A673 (cell line): ENCODE measurements around the gene CCDC171. TPM values are rescaled to one million over a fixed set of nuclear protein-coding genes. Genes with fewer than 3 reads are reported as not detected.
"Not testable (repeated sequence)": the region's sequence is repeated elsewhere in the genome, so short reads cannot be mapped to it uniquely, and the experiment has no call there.

ENCODE experiments used
- BruUV-seq: library from RNA; stranded (reverse); fragments of 400-500 nt; replicated peaks from 2 replicates; lab custom pipeline; 2021; lab: Mats Ljungman, UMichigan
- CTCF ChIA-PET: fragments of 300-600 bp; sonication (Branson Sonifier 250); formaldehyde crosslinking; loops from one replicate; lab custom pipeline; 2022; ENCODE audit warnings: antibody characterized with exemption; lab: Charles Lee
- POLR2A ChIA-PET: fragments of 300-600 bp; sonication (Branson Sonifier 250); formaldehyde crosslinking; loops from one replicate; lab custom pipeline; 2022; ENCODE audit warnings: antibody characterized with exemption; ENCODE audit not compliant: low non-redundant PET; lab: Charles Lee
- DNase-seq: peaks from one replicate; pipeline ENCODE4 v3.0.0-alpha.2; 2015; ENCODE audit warnings: low spot score
- H3K27ac ChIP-seq: fragments of 200-600 bp; sonication (generic); 2 replicates; pipeline ENCODE4 v1.5.1; 2016; ENCODE audit warnings: mixed run types, low read depth, mild to moderate bottlenecking, mixed read lengths, antibody characterized with exemption, low read length; ENCODE audit not compliant: poor library complexity, severe bottlenecking
- H3K27me3 ChIP-seq: fragments of 200-600 bp; sonication (generic); replicated peaks from 2 replicates; pipeline ENCODE4 v1.6.1; 2017; ENCODE audit warnings: mixed run types, low read depth, mild to moderate bottlenecking, mixed read lengths, antibody characterized with exemption, low read length; ENCODE audit not compliant: insufficient read depth, poor library complexity
- H3K36me3 ChIP-seq: fragments of 200-600 bp; sonication (generic); 2 replicates; pipeline ENCODE4 v1.6.1; 2016; ENCODE audit warnings: mixed run types, mild to moderate bottlenecking, mixed read lengths, antibody characterized with exemption, low read length; ENCODE audit not compliant: insufficient read depth, poor library complexity, severe bottlenecking
- H3K4me1 ChIP-seq: fragments of 200-600 bp; sonication (generic); 2 replicates; pipeline ENCODE4 v1.6.1; 2017; ENCODE audit warnings: mixed run types, mild to moderate bottlenecking, mixed read lengths, antibody characterized with exemption, low read length; ENCODE audit not compliant: insufficient read depth, poor library complexity, severe bottlenecking
- H3K4me3 ChIP-seq: fragments of 200-600 bp; sonication (generic); 2 replicates; pipeline ENCODE4 v1.5.1; 2016; ENCODE audit warnings: low read depth, mixed run types, mild to moderate bottlenecking, mixed read lengths, low read length; ENCODE audit not compliant: poor library complexity, severe bottlenecking
- H3K9me3 ChIP-seq: fragments of 200-600 bp; sonication (generic); 2 replicates; pipeline ENCODE4 v1.6.1; 2016; ENCODE audit warnings: mixed run types, low read depth, mild to moderate bottlenecking, mixed read lengths, antibody characterized with exemption, low read length; ENCODE audit not compliant: poor library complexity, severe bottlenecking
- CTCF ChIP-seq: fragments of 300-800, 200-600 bp; sonication (generic); conservative IDR thresholded peaks from 2 replicates; pipeline ENCODE4 v1.5.1; 2017; ENCODE audit warnings: low read depth, mild to moderate bottlenecking, antibody characterized with exemption, low read length, moderate library complexity, mixed read lengths
- EZH2 ChIP-seq: fragments of 200-600 bp; sonication (generic); IDR thresholded peaks from 2 replicates; pipeline ENCODE4 v1.6.1; 2017; ENCODE audit warnings: borderline replicate concordance, low read depth, mild to moderate bottlenecking, mixed read lengths, antibody characterized with exemption, low read length; ENCODE audit not compliant: poor library complexity, severe bottlenecking
- intact Hi-C: fragments of 100-400 bp; cut with micrococcal nuclease; formaldehyde crosslinking; loops from one replicate; pipeline ENCODE4 v1.10.0; 2022; ENCODE audit not compliant: unreplicated experiment
- total RNA-seq: library from RNA; stranded (reverse); gene quantifications from 2 replicates; pipeline ENCODE4 v1.2.3, GENCODE V29; 2021

Gene CCDC171
- total RNA-seq, 1 experiment from 2014 or later: 72.5 TPM

GRCh38 chr9:15785584-15785983 lies 232.7 kb downstream of the CCDC171 start:
- CTCF ChIA-PET: no interaction called here
- POLR2A ChIA-PET: no interaction called here
- TF ChIP-seq CTCF: no peak
- no peak for TF ChIP-seq EZH2

GRCh38 chr9:15786616-15787015 lies 233.8 kb downstream of the CCDC171 start:
- BruUV-seq: no TSS peak
- no peak overlapping the region for H3K27ac ChIP-seq
- H3K27me3 ChIP-seq: no peaks in the 10 kb centered on the region
- no peak for TF ChIP-seq CTCF
- no peak for TF ChIP-seq EZH2
- ChIA-PET CTCF (no interaction called here), POLR2A (no interaction called here)
- H3K4me1 ChIP-seq: no peaks in the 10 kb centered on the region
- H3K9me3 ChIP-seq: no peaks in the 10 kb centered on the region
- intact Hi-C loops: no loop called here
- DNase-seq: no peak
- H3K36me3 ChIP-seq: no peaks in the 10 kb centered on the region
- H3K4me3 ChIP-seq: no peak overlapping the region

More at GRCh38 chr9:15785584-15785983, 232.7 kb downstream of the CCDC171 start:
- no peaks in the 10 kb centered on the region for H3K4me1 ChIP-seq
- intact Hi-C loops: no loop called here
- no peaks in the 10 kb centered on the region for H3K27me3 ChIP-seq
- H3K36me3 ChIP-seq: no peaks in the 10 kb centered on the region
- H3K9me3 ChIP-seq: no peaks in the 10 kb centered on the region
- no peak overlapping the region for H3K4me3 ChIP-seq
- DNase-seq: no peak
- no TSS peak for BruUV-seq
- no peak overlapping the region for H3K27ac ChIP-seq

- H3K36me3 ChIP-seq, H3K4me3 ChIP-seq, H3K4me1 ChIP-seq, intact Hi-C loops, CTCF ChIA-PET, H3K27me3 ChIP-seq, H3K27ac ChIP-seq, POLR2A ChIA-PET, DNase-seq, BruUV-seq, H3K9me3 ChIP-seq: not testable (repeated sequence)
Observed at GRCh38 chr9:15810219-15810899, 257.5 kb downstream of the CCDC171 start.

DNA sequence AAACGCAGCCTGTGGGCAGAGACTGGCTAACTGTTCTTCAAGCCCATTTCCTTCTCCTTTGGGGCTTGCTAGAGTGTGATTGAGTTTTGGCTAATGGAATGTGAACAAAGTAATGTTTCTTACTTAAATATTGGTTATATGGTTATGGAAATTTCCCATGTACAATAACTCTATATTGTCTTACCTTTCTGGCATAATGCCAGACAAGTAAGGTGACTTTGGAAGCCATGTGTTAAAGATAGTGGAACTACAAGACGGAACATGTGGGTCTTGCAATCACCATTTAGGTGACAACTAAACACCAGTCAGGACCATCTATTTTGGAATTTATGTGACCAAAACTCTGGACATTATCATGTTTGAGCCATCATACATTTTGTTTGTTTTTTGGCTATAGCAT lies 260.2 kb downstream of the CCDC171 start:
- no peaks in the 10 kb centered on the region for H3K27me3 ChIP-seq
- CTCF ChIA-PET: interaction anchor here (0.6 kb wide), 1 partner anchor 1589 kb away, joined by 3 read pairs; no protein-coding TSS in a partner anchor
- POLR2A ChIA-PET: no interaction called here
- H3K9me3 ChIP-seq: no peaks in the 10 kb centered on the region
- H3K4me1 ChIP-seq: no peaks in the 10 kb centered on the region
- intact Hi-C loops: no loop called here
- no TSS peak for BruUV-seq
- H3K36me3 ChIP-seq: no peaks in the 10 kb centered on the region
- DNase-seq: no peak
- H3K27ac ChIP-seq: no peak overlapping the region
- TF ChIP-seq CTCF: no peak
- TF ChIP-seq EZH2: no peak
- no peak overlapping the region for H3K4me3 ChIP-seq
